OCI-LY7 (cell line): ENCODE measurements around the gene KIF16B. TPM values are rescaled to one million over a fixed set of nuclear protein-coding genes. Genes with fewer than 3 reads are reported as not detected.

Experiments used
- BruUV-seq: library from RNA; stranded (reverse); fragments of 400-500 nt; replicated peaks from 2 replicates; lab custom pipeline; 2021; lab: Mats Ljungman, UMichigan
- CTCF ChIA-PET: fragments of 300-600 bp; sonication (Branson Sonifier 250); formaldehyde crosslinking; loops from one replicate; lab custom pipeline; 2022; ENCODE audit warnings: antibody characterized with exemption; ENCODE audit not compliant: unreplicated experiment; lab: Charles Lee
- POLR2A ChIA-PET: fragments of 300-600 bp; sonication (Branson Sonifier 250); formaldehyde crosslinking; loops from one replicate; lab custom pipeline; 2022; ENCODE audit warnings: antibody characterized with exemption; lab: Charles Lee
- DNase-seq: peaks from one replicate; pipeline ENCODE4 v3.0.0-alpha.2; 2015; ENCODE audit warnings: low spot score
- H2AFZ ChIP-seq: fragments of 200-600 bp; sonication (generic), shearing (Covaris generic); 2 replicates; pipeline ENCODE4 v1.6.1; 2014; ENCODE audit warnings: mild to moderate bottlenecking, antibody characterized with exemption, low read length, moderate library complexity
- H3K27ac ChIP-seq: fragments of 200-600 bp; sonication (generic); 2 replicates; pipeline ENCODE4 v1.5.1; 2014; ENCODE audit warnings: mixed run types, low read depth, mild to moderate bottlenecking, moderate library complexity, low read length, inconsistent platforms; ENCODE audit not compliant: poor library complexity, severe bottlenecking
- H3K36me3 ChIP-seq: fragments of 200-600 bp; sonication (generic); 2 replicates; pipeline ENCODE4 v1.6.1; 2014; ENCODE audit warnings: mild to moderate bottlenecking, antibody characterized with exemption, low read length, moderate library complexity, mixed read lengths; ENCODE audit not compliant: insufficient read depth
- H3K4me1 ChIP-seq: fragments of 200-600 bp; sonication (generic); 2 replicates; pipeline ENCODE4 v1.5.1; 2014; ENCODE audit warnings: mild to moderate bottlenecking, low read length; ENCODE audit not compliant: insufficient read depth, poor library complexity, severe bottlenecking
- H3K4me2 ChIP-seq: fragments of 200-600 bp; sonication (generic); 2 replicates; pipeline ENCODE4 v1.6.1; 2014; ENCODE audit warnings: mild to moderate bottlenecking, low read length
- H3K4me3 ChIP-seq: fragments of 200-600 bp; sonication (generic); 2 replicates; pipeline ENCODE4 v1.5.1; 2014; ENCODE audit warnings: mild to moderate bottlenecking, low read depth, low read length; ENCODE audit not compliant: poor library complexity, severe bottlenecking
- H3K79me2 ChIP-seq: fragments of 200-600 bp; sonication (generic); 2 replicates; pipeline ENCODE4 v1.6.1; 2016; ENCODE audit warnings: low read depth, mild to moderate bottlenecking, low read length, moderate library complexity, mixed read lengths; ENCODE audit not compliant: insufficient read depth
- H3K9me2 ChIP-seq: fragments of 200-600 bp; sonication (generic); 2 replicates; pipeline ENCODE4 v1.6.1; 2016; ENCODE audit warnings: mild to moderate bottlenecking, low read length, mixed read lengths; ENCODE audit not compliant: insufficient read depth
- H3K9me3 ChIP-seq: fragments of 200-600 bp; sonication (generic); 2 replicates; pipeline ENCODE4 v1.6.1; 2014; ENCODE audit warnings: mild to moderate bottlenecking, mixed run types, low read length, mixed read lengths
- H4K20me1 ChIP-seq: fragments of 200-600 bp; sonication (generic); 2 replicates; pipeline ENCODE4 v1.6.1; 2014; ENCODE audit warnings: mild to moderate bottlenecking, antibody characterized with exemption, low read length, moderate library complexity, mixed read lengths; ENCODE audit not compliant: insufficient read depth
- EZH2phosphoT487 ChIP-seq: fragments of 200-600 bp; sonication (generic); IDR thresholded peaks from 2 replicates; pipeline ENCODE4 v1.6.1; 2018; ENCODE audit warnings: low read depth, borderline replicate concordance, mild to moderate bottlenecking, mixed run types, antibody characterized with exemption, low read length, moderate library complexity, mixed read lengths
- intact Hi-C: fragments of 100-400 bp; cut with micrococcal nuclease; formaldehyde crosslinking; loops from one replicate; pipeline ENCODE4 v1.10.0; 2022; ENCODE audit not compliant: unreplicated experiment
- total RNA-seq, 2 experiments: library from RNA; depleted of rRNA in 1 of 2; stranded (reverse); fragments of >200 nt in 1 of 2; shearing (Covaris generic) in 1 of 2; gene quantifications; 2 replicates each; pipeline ENCODE4 v1.2.3, GENCODE V29; 2014 to 2022
- TF ChIP-seq, protein P1 (sequence below): fragments of 200-600 bp; sonication (generic); conservative IDR thresholded peaks from 2 replicates; pipeline ENCODE4 v1.5.1; 2014; ENCODE audit warnings: mild to moderate bottlenecking, antibody characterized with exemption, low read length, moderate library complexity, mixed read lengths

KIF16B gene
- total RNA-seq, 2 experiments from 2014 or later, result 6.2 to 11.2 TPM

DNA sequence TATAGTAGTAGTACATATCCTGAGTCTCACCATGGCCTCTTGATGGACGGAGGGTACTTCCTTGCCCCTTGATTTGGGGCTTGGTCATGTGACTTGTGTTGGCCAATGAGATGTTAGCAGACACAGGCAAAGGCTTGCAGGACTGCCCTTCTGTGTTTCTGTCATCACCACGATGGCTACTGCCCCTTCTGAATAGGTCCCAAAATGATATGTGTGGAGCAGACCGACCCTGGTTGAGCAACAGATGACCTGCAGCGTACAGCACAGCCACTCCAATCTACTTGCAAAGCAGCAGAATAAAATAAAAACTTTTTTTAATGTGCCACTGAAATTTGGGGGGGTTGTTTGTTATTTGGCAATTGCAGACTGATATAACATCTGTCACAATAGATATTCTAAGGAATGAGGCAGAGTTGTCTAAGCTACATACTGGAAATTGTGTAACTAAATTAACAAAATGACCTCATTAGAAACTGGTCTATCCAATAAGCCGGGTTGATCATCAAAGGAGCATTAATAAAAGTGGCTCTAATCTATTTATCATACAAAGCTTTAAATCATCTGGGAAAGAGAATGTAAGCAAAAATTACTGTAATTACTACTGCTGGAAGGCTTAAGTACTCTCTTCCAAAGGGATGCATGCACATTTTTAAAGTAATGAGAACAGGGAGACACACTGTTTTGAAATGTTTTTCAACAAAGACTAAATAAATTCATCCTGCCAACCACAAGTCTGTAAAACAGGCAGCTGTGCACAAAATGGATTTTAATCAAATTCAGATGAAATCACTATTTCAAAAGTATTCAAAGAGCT, 209.5 kb downstream of the KIF16B start:
- H3K4me1 ChIP-seq, result no peaks in the 10 kb centered on the region
- intact Hi-C loops, result no loop called here
- no peaks in the 10 kb centered on the region for H3K9me3 ChIP-seq
- CTCF ChIA-PET, result no interaction called here
- no peak for TF ChIP-seq EZH2phosphoT487
- TF ChIP-seq, protein P1, sequence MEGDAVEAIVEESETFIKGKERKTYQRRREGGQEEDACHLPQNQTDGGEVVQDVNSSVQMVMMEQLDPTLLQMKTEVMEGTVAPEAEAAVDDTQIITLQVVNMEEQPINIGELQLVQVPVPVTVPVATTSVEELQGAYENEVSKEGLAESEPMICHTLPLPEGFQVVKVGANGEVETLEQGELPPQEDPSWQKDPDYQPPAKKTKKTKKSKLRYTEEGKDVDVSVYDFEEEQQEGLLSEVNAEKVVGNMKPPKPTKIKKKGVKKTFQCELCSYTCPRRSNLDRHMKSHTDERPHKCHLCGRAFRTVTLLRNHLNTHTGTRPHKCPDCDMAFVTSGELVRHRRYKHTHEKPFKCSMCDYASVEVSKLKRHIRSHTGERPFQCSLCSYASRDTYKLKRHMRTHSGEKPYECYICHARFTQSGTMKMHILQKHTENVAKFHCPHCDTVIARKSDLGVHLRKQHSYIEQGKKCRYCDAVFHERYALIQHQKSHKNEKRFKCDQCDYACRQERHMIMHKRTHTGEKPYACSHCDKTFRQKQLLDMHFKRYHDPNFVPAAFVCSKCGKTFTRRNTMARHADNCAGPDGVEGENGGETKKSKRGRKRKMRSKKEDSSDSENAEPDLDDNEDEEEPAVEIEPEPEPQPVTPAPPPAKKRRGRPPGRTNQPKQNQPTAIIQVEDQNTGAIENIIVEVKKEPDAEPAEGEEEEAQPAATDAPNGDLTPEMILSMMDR, result no peak
- DNase-seq, result no peak
- no peaks in the 10 kb centered on the region for H3K36me3 ChIP-seq
- H3K9me2 ChIP-seq, result no peaks in the 10 kb centered on the region
- H3K79me2 ChIP-seq, result no peaks in the 10 kb centered on the region
- no peak overlapping the region for H2AFZ ChIP-seq
- no peak overlapping the region for H3K4me3 ChIP-seq
- no peak overlapping the region for H3K4me2 ChIP-seq
- BruUV-seq, result no TSS peak
- H3K27ac ChIP-seq, result no peak overlapping the region
- POLR2A ChIA-PET, result interaction anchor here (0.6 kb wide), 1 partner anchor 907 kb away, joined by 4 read pairs; no protein-coding TSS in a partner anchor
- no peaks in the 10 kb centered on the region for H4K20me1 ChIP-seq

DNA sequence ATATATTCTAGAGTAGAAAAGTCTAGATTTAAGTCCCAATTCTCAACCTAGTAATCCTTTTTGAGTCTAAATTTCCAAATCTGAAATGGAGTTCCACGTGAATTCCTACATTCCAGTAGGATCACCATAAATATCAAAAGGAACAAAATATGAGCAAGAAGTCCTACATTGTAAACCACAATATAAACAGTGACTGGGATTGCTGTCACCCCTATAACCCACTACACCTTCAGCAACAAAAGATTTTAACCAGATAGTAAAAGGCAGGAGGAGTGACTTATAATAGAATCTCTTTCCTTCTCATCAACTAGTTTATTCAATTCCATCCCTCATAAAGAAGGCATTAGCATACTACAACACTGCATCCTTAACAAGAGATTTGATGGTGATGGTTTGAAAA, 210.6 kb downstream of the KIF16B start:
- no TSS peak for BruUV-seq

More for the DNA sequence above, 210.6 kb downstream of the KIF16B start:
- ChIA-PET POLR2A (interaction anchor here (0.7 kb wide), 1 partner anchor 1085 kb away, joined by 3 read pairs; no protein-coding TSS in a partner anchor), CTCF (no interaction called here)
- intact Hi-C loops, result no loop called here
- no peak overlapping the region for H3K27ac ChIP-seq
- no peaks in the 10 kb centered on the region for H4K20me1 ChIP-seq
- no peak overlapping the region for H3K4me2 ChIP-seq
- no peak overlapping the region for H2AFZ ChIP-seq
- no peaks in the 10 kb centered on the region for H3K79me2 ChIP-seq
- H3K36me3 ChIP-seq, result no peaks in the 10 kb centered on the region
- no peaks in the 10 kb centered on the region for H3K9me3 ChIP-seq
- no peaks in the 10 kb centered on the region for H3K9me2 ChIP-seq
- TF ChIP-seq, protein P1, result no peak
- no peak for TF ChIP-seq EZH2phosphoT487
- H3K4me3 ChIP-seq, result no peak overlapping the region
- H3K4me1 ChIP-seq, result no peaks in the 10 kb centered on the region
- DNase-seq, result no peak
